T47D (cell line): Measurements from ENCODE around the gene FOXC1.

ENCODE experiments used
- DNase-seq, 2 experiments: peaks; one replicate each; pipeline versions ENCODE4 v3.0.0 to v3.0.0-alpha.2; 2011 to 2012; ENCODE audit warnings: low read depth in 1 of 2, low spot score in 1 of 2
- JUND ChIP-seq: IDR thresholded peaks from 2 replicates; pipeline ENCODE4 v1.6.1; 2012; ENCODE audit warnings: low read depth
- in situ Hi-C: cut with HindIII; loops from 2 replicates; pipeline ENCODE4 v1.10.0; 2016; ENCODE audit warnings: low sequenced_read_pairs, low pct_unique_long_range_greater_than_20kb

The FOXC1 gene

DNA sequence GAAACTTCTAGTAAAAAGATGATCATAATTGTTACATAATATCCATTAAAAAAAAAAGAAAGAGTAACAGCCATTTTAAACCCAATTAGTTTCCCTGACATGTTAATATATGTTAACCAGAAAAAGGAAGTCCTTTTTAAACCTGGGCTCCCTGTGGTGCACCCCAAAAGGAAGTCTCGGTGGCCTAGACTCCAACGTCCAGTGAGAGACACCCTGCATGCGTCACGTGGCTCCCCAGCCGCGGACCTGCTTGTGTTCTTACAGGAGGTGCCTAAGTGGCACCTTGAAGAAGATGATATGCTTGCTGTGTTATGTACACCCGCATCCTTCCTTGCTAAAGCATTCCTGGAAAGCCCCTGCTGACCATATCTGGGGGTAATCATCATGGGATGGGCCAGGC lies 50.1 kb downstream of the FOXC1 start:
- in situ Hi-C loops, result no loop called here
- TF ChIP-seq JUND, result no peak
- DNase-seq, result no peak

DNA sequence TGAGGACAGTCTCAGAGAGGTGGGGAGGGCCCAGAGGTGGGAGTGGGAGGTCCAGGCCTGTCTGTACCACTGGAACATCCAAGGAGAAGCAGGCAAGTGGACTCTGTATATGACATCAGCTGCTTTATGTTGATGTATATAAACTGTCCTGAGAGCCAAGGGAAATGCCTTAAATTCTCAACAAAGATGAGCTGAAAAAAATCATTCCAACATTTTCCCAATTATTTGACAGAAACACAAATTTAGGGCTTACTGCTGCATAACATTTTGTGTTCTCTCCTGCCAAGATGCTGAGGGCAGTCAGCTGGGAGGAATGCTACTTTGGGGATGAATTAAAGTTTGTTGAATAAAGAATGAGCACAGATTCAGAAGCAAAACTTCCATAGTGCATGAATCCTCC lies 52.8 kb downstream of the FOXC1 start:
- in situ Hi-C loops, result no loop called here
- no peak for DNase-seq
- no peak for TF ChIP-seq JUND
